Measurements from ENCODE around the gene DDX23.
"Not testable (repeated sequence)": the region's sequence is repeated elsewhere in the genome, so short reads cannot be mapped to it uniquely, and the experiment has no call there.

Gene DDX23

GRCh38 chr12:48851883-48852733, at the start of gene DDX23:
Gene DDX23, minus strand, starts transcription at chr12:48852163. Its CDS starts 6,381 bp downstream, at chr12:48845782.
- DNase-seq (ENCODE audit: low read depth), result peak; percentile 99

- peak; percentile 55 for DNase-seq (ENCODE audit: low read depth)
Measured at GRCh38 chr12:48901278-48901677, 49.3 kb upstream of the DDX23 start.

- no peak for DNase-seq (ENCODE audit: low read depth)
Measured at GRCh38 chr12:48899651-48900050, 47.7 kb upstream of the DDX23 start.

- no peak for DNase-seq (ENCODE audit: low read depth)
Measured at GRCh38 chr12:48894271-48894670, 42.3 kb upstream of the DDX23 start.

- peak; percentile 68 for DNase-seq (ENCODE audit: low read depth)
Measured at GRCh38 chr12:48890657-48891418, 38.9 kb upstream of the DDX23 start.

- DNase-seq (ENCODE audit: low read depth), result no peak
Measured at GRCh38 chr12:48889679-48890078, 37.7 kb upstream of the DDX23 start.

- no peak for DNase-seq (ENCODE audit: low read depth)
Measured at GRCh38 chr12:48883305-48884161, 31.6 kb upstream of the DDX23 start.

GRCh38 chr12:48882972-48883304, 31.0 kb upstream of the DDX23 start:
- no peak for DNase-seq (ENCODE audit: low read depth)

- peak; percentile 36 for DNase-seq (ENCODE audit: low read depth)
Measured at GRCh38 chr12:48882315-48882687, 30.3 kb upstream of the DDX23 start.

- DNase-seq (ENCODE audit: low read depth), result no peak
Measured at GRCh38 chr12:48881686-48882314, 29.8 kb upstream of the DDX23 start.

- no peak for DNase-seq (ENCODE audit: low read depth)
Measured at GRCh38 chr12:48880647-48881046, 28.7 kb upstream of the DDX23 start.

GRCh38 chr12:48878548-48878947, 26.6 kb upstream of the DDX23 start:
- no peak for DNase-seq (ENCODE audit: low read depth)

- DNase-seq (ENCODE audit: low read depth), result peak; percentile 22
Measured at GRCh38 chr12:48875944-48876515, 24.1 kb upstream of the DDX23 start.

- DNase-seq (ENCODE audit: low read depth), result not testable (repeated sequence)
Measured at GRCh38 chr12:48873534-48873933, 21.6 kb upstream of the DDX23 start.

GRCh38 chr12:48873096-48873495, 21.1 kb upstream of the DDX23 start:
- DNase-seq (ENCODE audit: low read depth), result no peak

- DNase-seq (ENCODE audit: low read depth), result no peak
Measured at GRCh38 chr12:48869191-48869590, 17.2 kb upstream of the DDX23 start.

GRCh38 chr12:48868451-48868850, 16.5 kb upstream of the DDX23 start:
- no peak for DNase-seq (ENCODE audit: low read depth)

- DNase-seq (ENCODE audit: low read depth), result no peak
Measured at GRCh38 chr12:48866052-48866711, 14.2 kb upstream of the DDX23 start.

GRCh38 chr12:48865281-48866051, 13.5 kb upstream of the DDX23 start, which contains the start of gene RND1:
Gene RND1, minus strand, starts transcription at chr12:48865870. Its CDS starts 103 bp downstream, at chr12:48865767.
- peak; percentile 91 for DNase-seq (ENCODE audit: low read depth)

- DNase-seq (ENCODE audit: low read depth), result no peak
Measured at GRCh38 chr12:48863291-48863690, 11.3 kb upstream of the DDX23 start.

Data from iris pigment epithelial cell (primary cell).